ENCODE data around the gene VPS26B. TPM values are rescaled to one million over a fixed set of nuclear protein-coding genes. Genes with fewer than 3 reads are reported as not detected.
"Not testable (repeated sequence)": the region's sequence is repeated elsewhere in the genome, so short reads cannot be mapped to it uniquely, and the experiment has no call there.

VPS26B gene
- total RNA-seq, 1 experiment from 2014 or later: 37.5 TPM

- DNase-seq (ENCODE audit: low read depth): no peak
Measured at GRCh38 chr11:134231958-134232659, 7.6 kb downstream of the VPS26B start.

DNA sequence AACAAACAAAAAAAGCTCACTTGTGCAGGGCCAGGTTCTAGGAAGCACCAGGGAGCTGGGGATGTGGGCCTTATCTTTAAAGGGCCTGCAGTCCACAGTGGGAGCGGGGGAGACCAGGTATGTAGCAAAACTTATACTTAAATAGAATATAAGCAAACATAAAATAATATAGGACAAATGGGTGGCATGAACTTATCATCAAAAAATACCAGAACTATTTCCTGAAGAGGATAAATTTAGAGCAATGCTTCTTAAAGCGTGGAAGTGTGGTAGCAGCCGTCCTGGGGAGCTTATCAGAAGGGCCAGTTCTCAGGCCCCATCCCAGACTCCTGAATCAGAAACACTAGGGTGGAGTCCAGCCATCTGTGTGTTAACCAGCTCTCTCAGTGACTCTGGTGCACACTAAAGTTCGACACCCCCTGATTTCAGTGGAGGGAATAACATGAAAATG, 9.3 kb downstream of the VPS26B start:
- no peak for DNase-seq (ENCODE audit: low read depth)

DNA sequence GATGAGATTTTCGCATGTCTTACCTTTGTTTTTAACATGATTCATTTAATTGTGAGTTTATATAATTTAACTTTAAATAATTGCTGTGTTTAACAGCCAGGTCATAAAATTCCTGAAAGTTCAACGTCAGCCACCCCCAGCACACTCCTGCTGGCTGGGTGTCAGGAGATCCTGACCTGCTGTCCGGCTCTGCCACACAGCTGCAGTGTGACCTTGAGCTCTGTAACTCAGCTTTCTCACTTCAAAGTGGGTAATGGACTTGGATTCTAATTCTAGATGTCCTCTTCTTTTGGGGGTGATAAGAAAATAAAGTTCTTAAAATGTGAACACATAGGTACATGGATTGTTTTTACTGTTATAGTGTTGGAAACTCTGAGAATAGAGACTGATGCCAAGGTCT, 10.9 kb downstream of the VPS26B start:
- no peak for DNase-seq (ENCODE audit: low read depth)

DNA sequence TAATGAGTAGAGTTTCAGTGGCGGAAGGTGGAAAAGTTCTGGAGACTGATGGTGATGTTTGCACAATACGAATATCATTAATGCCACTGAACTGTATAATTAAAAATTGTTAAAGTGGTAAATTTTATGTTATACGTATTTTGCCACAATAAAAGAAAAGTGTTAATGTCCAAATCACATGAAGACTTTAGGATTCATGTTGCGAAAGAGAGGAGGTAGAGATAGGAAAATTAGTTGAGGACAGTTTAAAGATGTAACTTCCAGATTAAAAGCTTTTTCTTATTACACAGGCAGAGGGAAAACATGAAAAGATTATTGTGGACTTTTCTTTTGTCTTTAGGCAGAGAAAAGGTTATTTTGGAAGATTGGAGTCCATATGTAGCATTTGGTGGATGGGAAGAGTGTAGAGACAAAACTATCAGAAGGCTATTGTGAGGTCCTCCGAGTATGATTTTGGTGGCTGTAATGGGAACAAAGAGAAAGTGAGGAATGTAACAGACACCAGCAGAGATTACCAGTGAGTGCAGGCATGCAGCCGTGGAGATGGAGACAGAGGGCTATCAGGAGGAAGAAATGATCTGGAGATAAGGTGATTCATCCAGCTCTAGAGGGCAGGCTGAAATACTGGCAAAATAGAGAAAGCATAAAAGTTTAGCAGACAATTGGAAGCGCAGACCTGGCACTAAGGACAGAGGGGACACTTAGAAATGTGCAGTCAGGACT, 12.5 kb downstream of the VPS26B start:
- DNase-seq (ENCODE audit: low read depth): no peak

DNA sequence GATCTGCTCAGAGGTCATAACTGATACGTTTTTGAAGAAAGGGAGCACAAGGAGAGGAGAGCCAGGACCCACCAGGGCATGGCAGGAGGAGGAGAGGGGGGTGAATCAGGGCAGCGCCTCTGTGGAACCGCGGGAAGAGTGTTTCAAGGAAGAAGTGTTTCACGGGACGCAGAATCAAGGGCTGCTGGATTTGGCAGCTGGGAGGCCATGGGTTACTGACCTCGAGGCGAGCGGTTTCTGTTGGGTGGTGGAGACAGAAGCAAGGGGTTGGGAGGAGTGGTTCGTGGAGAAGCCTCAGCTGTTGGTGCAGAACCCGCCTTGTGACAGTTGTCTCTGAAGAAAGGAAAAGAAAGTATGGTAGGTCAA, 13.1 kb downstream of the VPS26B start:
- no peak for DNase-seq (ENCODE audit: low read depth)

- no peak for DNase-seq (ENCODE audit: low read depth)
Measured at GRCh38 chr11:134238956-134239355, 14.5 kb downstream of the VPS26B start.

DNA sequence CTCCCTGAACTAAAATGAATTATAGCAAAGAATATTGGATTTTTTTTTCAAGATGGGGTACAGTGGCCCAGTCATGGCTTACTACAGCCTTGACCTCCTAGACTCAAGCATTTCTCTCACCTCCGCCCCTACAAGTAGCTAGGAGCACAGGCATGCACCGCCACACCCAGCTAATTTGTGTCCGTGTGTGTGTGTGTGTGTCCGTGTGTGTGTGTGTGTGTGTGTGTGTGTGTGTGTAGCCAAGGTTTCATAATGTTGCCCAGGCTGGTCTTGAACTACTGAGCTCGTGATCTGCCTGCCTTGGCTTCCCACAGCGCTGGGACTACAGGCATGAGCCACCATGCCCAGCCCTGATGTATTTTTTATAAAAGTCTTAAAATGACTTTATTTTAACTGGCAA, 16.1 kb downstream of the VPS26B start:
- no peak for DNase-seq (ENCODE audit: low read depth)

DNA sequence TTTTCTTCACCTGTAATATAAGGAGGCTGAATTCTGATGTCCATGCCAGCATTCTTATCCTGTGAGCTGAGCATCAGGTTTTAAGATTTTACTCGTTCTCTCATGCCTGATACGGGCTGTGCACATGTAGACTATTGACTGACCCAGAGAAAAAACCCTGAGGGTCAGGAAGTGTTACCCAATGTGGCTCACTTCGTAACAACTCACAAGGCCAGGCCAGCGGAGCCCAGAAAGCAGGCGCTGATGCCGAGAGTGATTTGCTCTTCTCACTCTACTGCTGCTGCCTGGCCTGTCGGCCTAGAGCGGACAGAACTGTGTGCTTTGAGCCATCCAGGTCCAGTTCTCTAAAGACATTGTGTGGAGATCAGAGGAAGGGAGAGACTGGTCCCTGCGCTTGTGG, 17.9 kb downstream of the VPS26B start:
- no peak for DNase-seq (ENCODE audit: low read depth)

GRCh38 chr11:134243913-134244312, 19.4 kb downstream of the VPS26B start:
- DNase-seq (ENCODE audit: low read depth): no peak

DNA sequence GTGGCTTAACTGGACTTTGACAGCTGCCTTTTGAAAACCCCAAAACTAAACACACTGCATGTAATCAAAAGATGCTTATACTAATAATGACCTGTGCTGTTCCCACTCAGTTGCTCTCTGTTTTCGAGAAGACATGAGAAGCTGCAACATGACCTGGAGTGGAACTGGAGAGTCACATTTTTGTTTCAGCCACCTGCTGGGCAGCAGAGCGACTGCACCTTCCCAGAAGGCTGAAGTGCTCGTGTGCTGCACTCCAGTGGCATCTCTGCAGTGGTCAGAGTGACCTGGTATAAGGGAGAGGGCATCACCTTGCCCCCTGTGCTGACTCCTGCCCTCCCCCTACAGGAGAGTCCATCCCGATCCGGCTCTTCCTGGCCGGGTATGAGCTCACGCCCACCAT, 20.1 kb downstream of the VPS26B start:
- no peak for DNase-seq (ENCODE audit: low read depth)

- no peak for DNase-seq (ENCODE audit: low read depth)
Measured at GRCh38 chr11:134245434-134245833, 21.0 kb downstream of the VPS26B start.

GRCh38 chr11:134246100-134246499, 21.6 kb downstream of the VPS26B start:
- no peak for DNase-seq (ENCODE audit: low read depth)

DNA sequence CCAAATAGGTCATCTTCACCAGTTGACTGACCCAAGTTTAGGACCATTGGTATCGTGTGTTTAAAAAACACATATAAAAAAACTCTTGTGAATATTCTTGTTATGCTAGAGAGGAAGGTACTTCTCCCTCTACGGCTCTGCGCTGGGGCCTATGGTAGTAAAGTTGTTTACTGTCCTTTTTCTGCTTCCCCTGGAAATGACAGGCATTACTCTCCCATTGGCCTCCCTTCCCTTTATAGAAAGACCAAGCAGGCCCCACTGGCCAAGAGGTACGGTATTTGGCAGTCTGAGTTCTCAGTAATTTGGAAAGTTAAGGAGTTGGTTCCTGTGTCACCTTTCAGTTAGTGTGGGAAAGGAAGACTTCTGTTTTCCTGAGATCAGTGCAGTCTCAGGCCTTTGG, 22.2 kb downstream of the VPS26B start:
- DNase-seq (ENCODE audit: low read depth): no peak

GRCh38 chr11:134248910-134249480, 24.5 kb downstream of the VPS26B start:
- no peak for DNase-seq (ENCODE audit: low read depth)

- no peak for DNase-seq (ENCODE audit: low read depth)
Measured at GRCh38 chr11:134250246-134250645, 25.8 kb downstream of the VPS26B start.

DNA sequence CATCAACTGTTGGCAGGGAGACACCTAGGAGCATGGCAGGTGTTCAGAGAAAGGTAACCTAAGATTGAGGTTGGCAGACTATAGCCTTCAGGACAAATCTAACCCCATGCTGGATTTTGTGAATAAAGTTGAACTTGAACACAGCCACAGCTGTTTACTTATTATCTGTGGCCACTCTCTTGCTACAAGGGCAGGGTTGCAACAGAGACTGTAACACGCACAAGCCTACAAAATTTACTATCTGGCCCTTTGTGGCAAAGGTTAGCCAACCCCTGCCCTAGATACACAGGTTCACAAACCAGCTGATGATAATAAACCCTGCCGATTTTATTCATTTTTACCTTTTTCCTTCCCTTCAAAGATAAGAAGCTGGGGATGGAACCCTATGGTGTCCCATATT, 26.2 kb downstream of the VPS26B start:
- no peak for DNase-seq (ENCODE audit: low read depth)

- no peak for DNase-seq (ENCODE audit: low read depth)
Measured at GRCh38 chr11:134252346-134253187, 28.1 kb downstream of the VPS26B start.

GRCh38 chr11:134253188-134253993, 28.9 kb downstream of the VPS26B start, which contains the start of the genes ACAD8 and THYN1:
Gene ACAD8 (plus strand): TSS chr11:134253568. CDS start chr11:134253601, 33 bp downstream.
Gene THYN1 (minus strand): TSS chr11:134253352. CDS start chr11:134252882, 470 bp downstream.
- peak; percentile 96 for DNase-seq (ENCODE audit: low read depth)

DNA sequence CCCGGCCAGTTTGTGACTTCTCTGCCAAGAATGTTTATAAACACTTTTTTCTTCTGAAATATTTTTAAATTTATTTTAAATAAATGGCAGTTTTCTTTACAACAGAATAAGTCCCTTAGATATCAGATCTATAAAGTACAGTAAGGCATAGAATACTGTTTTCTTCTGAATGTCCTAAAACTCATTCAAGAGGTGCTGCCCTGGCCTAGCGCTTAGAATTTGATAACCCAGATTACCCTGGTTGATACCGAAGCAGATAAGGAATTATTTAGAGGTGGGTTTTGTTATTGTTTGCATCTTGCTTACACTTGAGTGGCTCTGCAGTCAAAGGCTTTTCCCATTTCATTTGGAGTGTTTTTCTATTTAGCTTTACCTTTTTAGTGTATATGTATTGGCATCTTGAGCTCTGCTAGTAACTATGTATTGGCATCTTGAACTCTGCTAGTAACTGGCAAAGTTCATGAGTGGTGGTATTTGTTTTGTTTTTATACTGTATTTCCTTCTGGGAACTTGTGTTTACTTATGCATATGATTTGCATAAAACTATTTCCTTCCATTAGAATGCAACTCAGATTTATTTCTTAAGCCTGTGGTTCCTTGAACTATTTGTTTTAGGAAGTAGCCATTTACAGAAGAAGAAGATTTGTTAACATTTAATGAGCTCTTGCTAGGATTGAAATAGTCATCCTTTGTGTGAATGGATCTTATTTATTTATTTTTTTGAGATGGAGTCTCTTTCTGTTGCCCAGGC, 30.1 kb downstream of the VPS26B start:
- no peak for DNase-seq (ENCODE audit: low read depth)

GRCh38 chr11:134255184-134255561, 30.7 kb downstream of the VPS26B start:
- DNase-seq (ENCODE audit: low read depth): not testable (repeated sequence)
